ENCODE data around the gene CA5A.
"Not testable (repeated sequence)": the region's sequence is repeated elsewhere in the genome, so short reads cannot be mapped to it uniquely, and the experiment has no call there.

CA5A gene

GRCh38 chr16:87922250-87922871 is 14.0 kb downstream of the CA5A start:
- no peak for DNase-seq

GRCh38 chr16:87921236-87921773 is 15.0 kb downstream of the CA5A start:
- no peak for DNase-seq

- DNase-seq, result no peak
Measured at GRCh38 chr16:87919681-87919994, 16.7 kb downstream of the CA5A start.

GRCh38 chr16:87918866-87919680 is 17.3 kb downstream of the CA5A start:
- no peak for DNase-seq

GRCh38 chr16:87918338-87918737 is 18.0 kb downstream of the CA5A start:
- DNase-seq, result no peak

GRCh38 chr16:87917503-87917902 is 18.8 kb downstream of the CA5A start:
- no peak for DNase-seq

GRCh38 chr16:87914812-87915211 is 21.5 kb downstream of the CA5A start:
- no peak for DNase-seq

- DNase-seq, result not testable (repeated sequence)
Measured at GRCh38 chr16:87914021-87914725, 22.2 kb downstream of the CA5A start.

GRCh38 chr16:87912691-87913090 is 23.6 kb downstream of the CA5A start:
- DNase-seq, result not testable (repeated sequence)

- not testable (repeated sequence) for DNase-seq
Measured at GRCh38 chr16:87911106-87911763, 25.1 kb downstream of the CA5A start.

- peak; percentile 59 to 82 (median 62) for DNase-seq
Measured at GRCh38 chr16:87909203-87909935, 27.0 kb downstream of the CA5A start.

GRCh38 chr16:87908101-87908500 is 28.2 kb downstream of the CA5A start:
- DNase-seq, result not testable (repeated sequence)

GRCh38 chr16:87905521-87905920 is 30.8 kb downstream of the CA5A start:
- not testable (repeated sequence) for DNase-seq

- not testable (repeated sequence) for DNase-seq
Measured at GRCh38 chr16:87904963-87905362, 31.4 kb downstream of the CA5A start.

- not testable (repeated sequence) for DNase-seq
Measured at GRCh38 chr16:87900489-87900888, 35.8 kb downstream of the CA5A start.

- DNase-seq, result peak in 3 of 5 experiments; percentile 19 to 94 (median 58)
Measured at GRCh38 chr16:87897521-87898505, 38.5 kb downstream of the CA5A start.

- DNase-seq, result not testable (repeated sequence)
Measured at GRCh38 chr16:87896924-87897520, 39.3 kb downstream of the CA5A start.

- peak in 1 of 5 experiments; percentile 59 for DNase-seq
Measured at GRCh38 chr16:87896176-87896890, 40.0 kb downstream of the CA5A start.

GRCh38 chr16:87895641-87896141 is 40.6 kb downstream of the CA5A start:
- DNase-seq, result peak in 3 of 5 experiments; percentile 73 to 100 (median 75)

All from T-helper 2 cell (primary cell).